DND-41 (cell line): ENCODE data around the gene THSD4.
A peak's percentile ranks its signal among the peaks of the same experiment; 100 is the strongest.

ENCODE experiments used
- ATAC-seq: fragments of 200-7000 bp; cut with Tn5 transposase; 3 replicates; pipeline ENCODE4 v1.9.1; 2021; ENCODE audit warnings: low read depth; ENCODE audit not compliant: insufficient read depth
- DNase-seq: peaks from one replicate; pipeline ENCODE4 v3.0.0-alpha.2; 2020
- H2AFZ ChIP-seq: 2 replicates; pipeline ENCODE4 v1.6.0; 2012; ENCODE audit warnings: low read depth, low read length
- H3K27ac ChIP-seq: 2 replicates; pipeline ENCODE4 v1.5.1; 2012; ENCODE audit warnings: low read length, inconsistent platforms
- H3K27me3 ChIP-seq: fragments of 200-600 bp; sonication (generic); 2 replicates; pipeline ENCODE4 v1.6.0; 2012; ENCODE audit warnings: low read length, mild to moderate bottlenecking, inconsistent platforms; ENCODE audit not compliant: insufficient read depth, poor library complexity
- H3K36me3 ChIP-seq: 2 replicates; pipeline ENCODE4 v1.5.1; 2012; ENCODE audit warnings: low read length, inconsistent platforms; ENCODE audit not compliant: insufficient read depth
- H3K4me1 ChIP-seq: 2 replicates; pipeline ENCODE4 v1.5.1; 2012; ENCODE audit warnings: mild to moderate bottlenecking, low read length; ENCODE audit not compliant: insufficient read depth
- H3K4me2 ChIP-seq: 2 replicates; pipeline ENCODE4 v1.6.0; 2012; ENCODE audit warnings: mild to moderate bottlenecking, moderate library complexity, low read length, inconsistent platforms; ENCODE audit not compliant: insufficient read depth
- H3K4me3 ChIP-seq, 2 experiments: fragments of 200-600 bp in 1 of 2; shearing (Covaris generic) in 1 of 2; 2 replicates each; pipeline ENCODE4 v1.5.1; 2012 to 2016; ENCODE audit warnings: inconsistent platforms in 2 of 2, low read length in 2 of 2, mild to moderate bottlenecking in 2 of 2, low read depth in 1 of 2, moderate library complexity in 1 of 2
- H3K79me2 ChIP-seq: 2 replicates; pipeline ENCODE4 v1.6.0; 2012; ENCODE audit warnings: low read length, inconsistent platforms; ENCODE audit not compliant: insufficient read depth
- H3K9ac ChIP-seq: 2 replicates; pipeline ENCODE4 v1.6.0; 2012; ENCODE audit warnings: low read depth, mild to moderate bottlenecking, inconsistent platforms, low read length, moderate library complexity
- H3K9me3 ChIP-seq: 2 replicates; pipeline ENCODE4 v1.5.1; 2012; ENCODE audit warnings: low read length, moderate library complexity, mild to moderate bottlenecking, inconsistent platforms; ENCODE audit not compliant: insufficient read depth, severe bottlenecking
- H4K20me1 ChIP-seq: 2 replicates; pipeline ENCODE4 v1.6.0; 2012; ENCODE audit warnings: low read length; ENCODE audit not compliant: insufficient read depth
- EZH2 ChIP-seq: IDR thresholded peaks from 3 replicates; pipeline ENCODE4 v1.6.1; 2012; ENCODE audit warnings: borderline replicate concordance, low read depth, mild to moderate bottlenecking, moderate library complexity, low read length, inconsistent platforms; ENCODE audit not compliant: severe bottlenecking
- TF ChIP-seq, protein P1 (sequence below): IDR thresholded peaks from 2 replicates; pipeline ENCODE4 v1.5.1; 2012; ENCODE audit warnings: borderline replicate concordance, low read length, moderate library complexity, mild to moderate bottlenecking; ENCODE audit not compliant: poor library complexity, severe bottlenecking; ENCODE audit errors: extremely low read depth

The THSD4 gene

DNA sequence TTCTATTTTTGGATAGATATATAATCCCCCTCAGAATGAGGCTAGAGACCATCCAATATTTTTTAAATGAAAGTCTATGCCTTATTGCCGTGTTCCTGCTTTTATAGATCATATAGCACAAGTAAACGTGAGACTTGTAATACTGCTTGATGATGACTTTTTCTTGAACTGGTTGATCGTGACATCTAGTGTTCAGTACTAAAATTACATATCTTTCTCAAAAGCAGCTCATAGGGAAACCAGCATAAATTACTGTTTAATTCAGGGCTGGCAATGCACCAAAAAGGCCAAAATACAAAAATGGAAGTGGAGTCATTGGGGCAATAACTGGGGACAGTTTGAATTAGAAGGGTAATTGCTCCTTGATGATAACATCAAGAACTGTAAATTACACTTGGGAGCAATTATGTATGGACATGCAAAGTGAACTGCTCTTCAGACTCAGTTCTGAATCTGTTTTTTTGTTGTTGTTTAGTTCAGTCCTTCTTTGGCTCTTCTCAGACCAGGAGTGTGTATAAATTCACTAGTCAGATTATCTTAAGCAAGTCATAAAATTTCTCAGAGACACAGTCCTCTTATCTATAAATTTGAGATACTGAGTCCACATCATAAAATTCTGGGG lies 325.3 kb downstream of the THSD4 start:
- TF ChIP-seq EZH2, result no peak
- TF ChIP-seq, protein P1, sequence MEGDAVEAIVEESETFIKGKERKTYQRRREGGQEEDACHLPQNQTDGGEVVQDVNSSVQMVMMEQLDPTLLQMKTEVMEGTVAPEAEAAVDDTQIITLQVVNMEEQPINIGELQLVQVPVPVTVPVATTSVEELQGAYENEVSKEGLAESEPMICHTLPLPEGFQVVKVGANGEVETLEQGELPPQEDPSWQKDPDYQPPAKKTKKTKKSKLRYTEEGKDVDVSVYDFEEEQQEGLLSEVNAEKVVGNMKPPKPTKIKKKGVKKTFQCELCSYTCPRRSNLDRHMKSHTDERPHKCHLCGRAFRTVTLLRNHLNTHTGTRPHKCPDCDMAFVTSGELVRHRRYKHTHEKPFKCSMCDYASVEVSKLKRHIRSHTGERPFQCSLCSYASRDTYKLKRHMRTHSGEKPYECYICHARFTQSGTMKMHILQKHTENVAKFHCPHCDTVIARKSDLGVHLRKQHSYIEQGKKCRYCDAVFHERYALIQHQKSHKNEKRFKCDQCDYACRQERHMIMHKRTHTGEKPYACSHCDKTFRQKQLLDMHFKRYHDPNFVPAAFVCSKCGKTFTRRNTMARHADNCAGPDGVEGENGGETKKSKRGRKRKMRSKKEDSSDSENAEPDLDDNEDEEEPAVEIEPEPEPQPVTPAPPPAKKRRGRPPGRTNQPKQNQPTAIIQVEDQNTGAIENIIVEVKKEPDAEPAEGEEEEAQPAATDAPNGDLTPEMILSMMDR, result peak; percentile 59
- H3K4me2 ChIP-seq, result no peak overlapping the region
- no peak for ATAC-seq
- H3K4me1 ChIP-seq, result no peaks in the 10 kb centered on the region
- no peak overlapping the region for H3K4me3 ChIP-seq
- H3K79me2 ChIP-seq, result no peaks in the 10 kb centered on the region
- no peak for DNase-seq
- no peaks in the 10 kb centered on the region for H3K27me3 ChIP-seq
- H3K9me3 ChIP-seq, result no peaks in the 10 kb centered on the region
- no peaks in the 10 kb centered on the region for H3K36me3 ChIP-seq
- no peak overlapping the region for H3K27ac ChIP-seq
- no peaks in the 10 kb centered on the region for H4K20me1 ChIP-seq
- H3K9ac ChIP-seq, result no peak overlapping the region
- H2AFZ ChIP-seq, result no peak overlapping the region

DNA sequence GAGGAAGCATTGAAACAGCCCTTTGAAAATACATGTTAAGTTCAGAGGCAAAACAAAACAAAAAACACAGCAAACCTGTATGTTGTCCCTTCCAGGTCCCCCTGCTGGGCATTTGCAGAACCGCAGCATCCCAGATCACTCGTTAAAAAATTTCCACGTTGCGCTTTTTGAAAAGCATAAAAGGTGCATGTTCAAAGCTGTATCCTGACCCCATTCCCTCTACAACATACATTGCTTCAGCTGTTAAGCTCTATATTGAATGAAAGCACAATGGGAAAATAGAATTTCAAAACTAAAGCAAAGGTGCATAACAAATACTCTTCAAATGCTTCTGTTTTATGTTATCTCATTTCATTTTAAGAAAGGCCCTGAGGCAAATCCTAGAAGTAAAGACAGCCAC lies 328.3 kb downstream of the THSD4 start:
- Histone ChIP-seq H3K4me2 (no peak overlapping the region), H3K9me3 (no peaks in the 10 kb centered on the region), H3K36me3 (no peaks in the 10 kb centered on the region), H4K20me1 (no peaks in the 10 kb centered on the region), H2AFZ (no peak overlapping the region), H3K4me1 (no peaks in the 10 kb centered on the region), H3K9ac (no peak overlapping the region), H3K79me2 (no peaks in the 10 kb centered on the region), H3K4me3 (no peak overlapping the region), H3K27ac (no peak overlapping the region), H3K27me3 (no peaks in the 10 kb centered on the region)
- DNase-seq (peak; percentile 42), ATAC-seq (no peak)
- TF ChIP-seq EZH2, result no peak
- TF ChIP-seq, protein P1, result peak; percentile 79

DNA sequence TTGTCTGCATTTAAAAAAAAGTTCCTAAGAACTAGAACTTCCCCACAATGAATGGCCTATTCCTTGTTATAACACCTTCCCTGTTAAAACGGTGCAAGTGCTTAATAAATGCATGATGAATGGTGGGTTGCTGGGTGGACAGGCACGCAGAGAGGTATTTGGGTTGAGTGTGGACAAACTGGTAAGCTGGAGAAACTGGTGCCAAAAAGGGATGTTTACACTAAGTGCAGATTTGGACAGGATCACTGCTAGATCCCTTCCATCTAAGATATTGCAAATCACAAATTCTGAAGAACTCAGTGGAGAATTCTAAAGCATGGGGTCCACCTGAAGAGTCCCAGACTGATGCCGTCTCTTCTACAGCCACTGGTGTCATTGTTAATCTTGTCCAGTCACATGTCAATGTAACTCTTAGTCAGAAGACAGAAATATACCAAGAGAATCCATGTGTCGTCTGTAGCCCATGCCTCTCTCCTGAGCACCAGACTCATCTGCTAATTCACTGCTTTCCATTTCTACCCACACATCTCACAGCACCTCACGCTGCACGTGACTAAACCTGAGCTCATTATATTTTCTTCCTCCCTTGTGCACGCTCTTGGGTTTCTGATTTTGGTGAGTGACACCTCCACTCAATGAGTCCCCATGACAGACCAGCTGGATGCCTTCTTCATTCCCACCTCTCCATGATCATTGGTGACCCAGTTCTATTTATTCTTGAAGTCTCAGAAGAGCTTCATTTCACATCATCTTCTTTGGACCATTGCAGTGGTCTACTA lies 328.9 kb downstream of the THSD4 start:
- Histone ChIP-seq H3K4me2 (no peak overlapping the region), H3K27me3 (no peaks in the 10 kb centered on the region)

More for the DNA sequence above, 328.9 kb downstream of the THSD4 start:
- no peak overlapping the region for H3K9ac ChIP-seq
- H3K27ac ChIP-seq, result no peak overlapping the region
- H3K9me3 ChIP-seq, result no peaks in the 10 kb centered on the region
- no peaks in the 10 kb centered on the region for H3K79me2 ChIP-seq
- H3K4me3 ChIP-seq, result no peak overlapping the region
- no peaks in the 10 kb centered on the region for H3K4me1 ChIP-seq
- TF ChIP-seq, protein P1, result no peak
- no peak for TF ChIP-seq EZH2
- ATAC-seq, result no peak
- no peak for DNase-seq
- no peaks in the 10 kb centered on the region for H4K20me1 ChIP-seq
- H2AFZ ChIP-seq, result no peak overlapping the region
- H3K36me3 ChIP-seq, result no peaks in the 10 kb centered on the region
